ENCODE data around the gene NDP. TPM values are rescaled to one million over a fixed set of nuclear protein-coding genes. Genes with fewer than 3 reads are reported as not detected.

The NDP gene
- total and polyA plus RNA-seq, 9 donors, result 4.9 to 82.7 (median 19.9) TPM

- WGBS, 3 donors, result 61 to 66% (median 65%) methylated on average over 3 of the region's 3 CpGs
Observed at GRCh38 chrX:44017676-44018075, 44.5 kb upstream of the NDP start.

DNA sequence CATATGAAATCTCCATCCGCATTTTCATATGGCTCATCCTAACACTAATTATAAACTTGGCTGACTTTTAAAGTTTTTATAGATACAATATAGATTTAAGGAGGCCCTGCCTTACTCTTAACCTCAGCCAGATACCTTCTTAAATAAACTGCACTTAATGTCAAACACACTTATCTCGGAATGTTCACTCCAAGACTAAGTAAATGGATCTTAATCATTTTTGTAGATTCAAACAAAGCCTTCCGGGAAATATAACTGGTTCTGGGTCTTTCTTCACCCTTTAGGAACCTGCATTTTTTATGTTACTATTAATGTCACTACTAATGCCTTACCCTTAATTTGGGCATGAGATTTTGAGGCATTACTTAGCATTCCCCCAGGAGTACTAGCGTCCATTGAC is 43.7 kb upstream of the NDP start:
- intact Hi-C loops (cut with DNase I), result no loop called here
- H3K4me1 ChIP-seq (ENCODE audit: insufficient read depth), result no peaks in the 10 kb centered on the region
- H3K4me3 ChIP-seq, result no peak overlapping the region
- TF ChIP-seq CTCF (IDR thresholded peaks at IDR 0.05), result no peak
- no peak for TF ChIP-seq EP300 (IDR thresholded peaks at IDR 0.05)
- TF ChIP-seq POLR2A (IDR thresholded peaks at IDR 0.05), result no peak
- no peak overlapping the region for H3K27ac ChIP-seq
- no peaks in the 10 kb centered on the region for H3K36me3 ChIP-seq
- no peaks in the 10 kb centered on the region for H3K9me3 ChIP-seq
- WGBS, 3 donors, result 78 to 82% (median 79%) methylated on average over 4 of the region's 4 CpGs
- no peak for DNase-seq
- H3K27me3 ChIP-seq, result no peaks in the 10 kb centered on the region

More at GRCh38 chrX:44017676-44018075, 44.5 kb upstream of the NDP start:
- Histone ChIP-seq H3K36me3 (no peaks in the 10 kb centered on the region), H3K9me3 (no peaks in the 10 kb centered on the region), H3K4me1 (ENCODE audit: insufficient read depth) (no peaks in the 10 kb centered on the region), H3K27me3 (no peaks in the 10 kb centered on the region), H3K27ac (no peak overlapping the region), H3K4me3 (no peak overlapping the region)
- TF ChIP-seq POLR2A (IDR thresholded peaks at IDR 0.05), result no peak
- intact Hi-C loops (cut with DNase I), result no loop called here
- DNase-seq, result no peak

DNA sequence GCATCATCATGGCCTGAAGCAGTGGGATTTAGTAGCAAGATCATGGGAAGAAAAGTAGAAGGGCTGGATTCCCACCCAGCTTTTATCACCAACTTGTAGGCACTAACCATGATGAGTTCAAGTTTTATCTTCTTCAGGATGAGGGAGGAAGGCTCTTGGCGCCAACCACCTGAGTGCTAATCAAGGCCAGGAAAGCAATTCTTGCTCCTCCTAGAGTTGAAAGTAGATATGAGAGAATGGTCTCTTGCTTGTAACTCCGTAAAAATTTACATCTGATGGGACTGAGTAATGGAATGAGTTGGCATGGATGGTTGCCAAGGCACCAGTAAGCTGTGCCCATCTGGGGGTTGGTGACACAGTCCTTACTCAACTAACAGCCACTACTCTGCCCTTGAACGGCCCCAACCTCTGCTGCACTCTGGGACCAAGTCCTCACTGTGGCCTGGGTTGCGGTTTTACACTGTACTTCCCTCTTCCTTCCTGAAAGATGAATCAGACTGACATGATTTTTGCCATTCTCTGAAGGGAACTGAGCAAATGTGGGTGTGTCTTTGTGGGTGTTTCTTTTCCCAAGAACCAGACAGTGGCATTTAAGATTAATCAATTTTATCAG is 39.4 kb upstream of the NDP start:
- no peaks in the 10 kb centered on the region for H3K36me3 ChIP-seq
- WGBS, 3 donors, result 53 to 61% (median 60%) methylated on average over 4 of the region's 4 CpGs
- H3K9me3 ChIP-seq, result no peaks in the 10 kb centered on the region
- H3K4me3 ChIP-seq, result no peak overlapping the region
- intact Hi-C loops (cut with DNase I), result no loop called here
- TF ChIP-seq POLR2A (IDR thresholded peaks at IDR 0.05) (no peak), CTCF (IDR thresholded peaks at IDR 0.05) (no peak)
- DNase-seq, result no peak
- H3K27me3 ChIP-seq, result no peaks in the 10 kb centered on the region
- H3K27ac ChIP-seq, result no peak overlapping the region
- H3K4me1 ChIP-seq (ENCODE audit: insufficient read depth), result no peaks in the 10 kb centered on the region

- 53 to 64% (median 62%) methylated on average over 3 of the region's 3 CpGs for WGBS, 3 donors
- H3K27ac ChIP-seq, result no peak overlapping the region
- H3K36me3 ChIP-seq, result no peaks in the 10 kb centered on the region
- DNase-seq, result no peak
- H3K27me3 ChIP-seq, result no peaks in the 10 kb centered on the region
- intact Hi-C loops (cut with DNase I), result no loop called here
- no peaks in the 10 kb centered on the region for H3K4me1 ChIP-seq (ENCODE audit: insufficient read depth)
- H3K4me3 ChIP-seq, result no peak overlapping the region
- no peaks in the 10 kb centered on the region for H3K9me3 ChIP-seq
- TF ChIP-seq CTCF (IDR thresholded peaks at IDR 0.05), result no peak
- TF ChIP-seq EP300 (IDR thresholded peaks at IDR 0.05), result no peak
- TF ChIP-seq POLR2A (IDR thresholded peaks at IDR 0.05), result no peak
Observed at GRCh38 chrX:44011506-44011905, 38.3 kb upstream of the NDP start.

- Histone ChIP-seq H3K4me1 (ENCODE audit: insufficient read depth) (no peaks in the 10 kb centered on the region), H3K27ac (no peak overlapping the region), H3K36me3 (no peaks in the 10 kb centered on the region), H3K9me3 (no peaks in the 10 kb centered on the region), H3K4me3 (no peak overlapping the region), H3K27me3 (no peaks in the 10 kb centered on the region)
- TF ChIP-seq EP300 (IDR thresholded peaks at IDR 0.05) (no peak), POLR2A (IDR thresholded peaks at IDR 0.05) (no peak), CTCF (IDR thresholded peaks at IDR 0.05) (no peak)
- no peak for DNase-seq
- intact Hi-C loops (cut with DNase I), result no loop called here
- 79 to 84% (median 81%) methylated on average over 2 of the region's 2 CpGs for WGBS, 3 donors
Observed at GRCh38 chrX:44010626-44011025, 37.4 kb upstream of the NDP start.

Data from ovary (tissue), 9 donors.